ACC112 (cell line): ENCODE results near the gene TTC39A.
A peak's percentile ranks its signal among the peaks of the same experiment; 100 is the strongest.

ENCODE experiments used
- H2AFZ ChIP-seq: fragments of 200-600 bp; sonication (generic); one replicate; pipeline ENCODE4 v1.6.0; 2017; ENCODE audit warnings: antibody characterized with exemption, low read length; ENCODE audit not compliant: unreplicated experiment
- H3K27ac ChIP-seq: fragments of 200-600 bp; sonication (generic); 2 replicates; pipeline ENCODE4 v1.5.1; 2014; ENCODE audit warnings: low read depth, mild to moderate bottlenecking, antibody characterized with exemption, low read length, moderate library complexity
- H3K27me3 ChIP-seq: fragments of 200-600 bp; sonication (generic); 2 replicates; pipeline ENCODE4 v1.6.1; 2014; ENCODE audit warnings: mild to moderate bottlenecking, antibody characterized with exemption, low read length, moderate library complexity, mixed read lengths; ENCODE audit not compliant: insufficient read depth
- H3K36me3 ChIP-seq: fragments of 200-600 bp; sonication (generic); 2 replicates; pipeline ENCODE4 v1.6.1; 2016; ENCODE audit warnings: mild to moderate bottlenecking, antibody characterized with exemption, low read length, moderate library complexity, mixed read lengths; ENCODE audit not compliant: insufficient read depth
- H3K4me1 ChIP-seq: fragments of 200-600 bp; sonication (generic); one replicate; pipeline ENCODE4 v1.6.1; 2016; ENCODE audit warnings: low read length, mixed read lengths; ENCODE audit not compliant: insufficient read depth, unreplicated experiment, control insufficient read depth
- H3K4me3 ChIP-seq: fragments of 200-600 bp; sonication (generic); 2 replicates; pipeline ENCODE4 v1.5.1; 2014; ENCODE audit warnings: mild to moderate bottlenecking, low read depth, low read length
- H3K79me2 ChIP-seq: fragments of 200-600 bp; sonication (generic); one replicate; pipeline ENCODE4 v1.6.0; 2016; ENCODE audit warnings: low read length; ENCODE audit not compliant: control insufficient read depth, unreplicated experiment, insufficient read depth

Gene TTC39A

DNA sequence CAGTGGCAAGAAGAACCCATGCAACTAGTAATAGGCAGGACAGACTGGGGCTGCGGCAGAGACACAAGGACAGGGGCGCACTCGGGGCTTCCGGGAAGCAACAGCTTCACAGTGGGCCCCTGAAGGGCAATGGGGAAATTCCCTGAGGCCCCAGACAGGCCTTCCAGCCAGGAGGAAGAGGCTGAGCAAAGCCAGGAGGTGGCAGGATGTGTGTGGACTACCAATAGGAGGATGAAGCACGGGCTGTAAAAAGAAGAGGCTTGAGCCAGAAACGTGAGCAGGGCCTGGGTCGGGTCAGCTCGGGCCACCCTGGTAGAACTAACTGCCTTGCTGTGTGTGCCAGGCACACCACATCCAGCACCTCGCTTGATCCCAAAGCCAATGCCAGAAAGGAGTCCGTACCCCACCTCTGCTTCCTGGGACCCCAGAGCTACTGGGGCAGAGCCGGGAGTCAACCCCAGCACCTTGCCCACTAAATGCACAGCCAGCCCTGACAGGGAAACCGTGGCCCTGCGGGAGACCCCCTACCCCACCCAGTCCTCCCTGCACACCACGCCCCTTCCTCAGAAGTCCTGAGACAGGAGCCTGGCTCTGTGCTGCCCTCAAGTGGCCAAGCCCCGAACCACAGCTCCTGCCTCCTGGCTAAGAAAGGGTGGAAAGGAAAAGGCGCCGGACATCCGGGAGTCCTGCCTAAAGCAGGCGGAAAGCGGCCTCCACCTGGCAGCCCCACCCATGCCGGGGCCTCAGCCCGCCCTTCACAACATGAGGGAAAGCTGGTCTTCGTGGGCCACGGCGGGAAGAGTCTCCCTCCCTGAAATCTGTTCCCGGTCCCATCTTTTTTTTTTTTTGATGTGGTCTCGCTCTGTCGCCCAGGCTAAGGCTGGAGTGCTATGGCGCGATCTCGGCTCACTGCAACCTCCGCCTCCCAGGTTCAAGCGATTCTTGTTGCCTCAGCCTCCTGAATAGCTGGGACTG, 33.7 kb downstream of the TTC39A start:
- H3K79me2 ChIP-seq = no peaks in the 10 kb centered on the region
- H3K4me3 ChIP-seq = peak overlapping the region; percentile 68
- H3K36me3 ChIP-seq = no peaks in the 10 kb centered on the region
- peak overlapping the region; percentile 77 for H2AFZ ChIP-seq
- H3K4me1 ChIP-seq = no peaks in the 10 kb centered on the region
- H3K27me3 ChIP-seq = no peaks in the 10 kb centered on the region
- no peak overlapping the region for H3K27ac ChIP-seq

DNA sequence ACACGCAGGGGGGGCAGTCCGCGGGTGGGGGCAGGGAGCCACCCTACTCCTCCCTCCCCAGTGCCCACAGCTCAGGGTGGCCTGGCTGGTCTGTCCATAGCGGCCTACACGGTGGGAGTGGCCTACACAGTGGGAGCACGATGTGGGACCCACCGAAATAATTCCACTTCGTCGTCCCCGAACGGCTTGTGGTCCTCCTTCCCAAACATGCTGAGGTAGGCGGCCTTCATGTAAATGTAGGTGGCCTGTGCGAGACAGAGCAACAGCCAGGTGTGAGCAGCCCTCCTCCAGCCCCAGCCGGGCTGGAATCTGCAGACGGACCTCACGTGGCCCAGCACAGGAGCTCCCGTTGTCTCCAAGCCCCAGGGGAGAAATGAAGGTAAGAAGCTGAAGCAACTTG, 34.4 kb downstream of the TTC39A start:
- Histone ChIP-seq H3K27me3 (no peaks in the 10 kb centered on the region), H3K36me3 (no peaks in the 10 kb centered on the region), H3K79me2 (no peaks in the 10 kb centered on the region), H3K27ac (no peak overlapping the region), H2AFZ (no peak overlapping the region), H3K4me3 (no peak overlapping the region), H3K4me1 (no peaks in the 10 kb centered on the region)

DNA sequence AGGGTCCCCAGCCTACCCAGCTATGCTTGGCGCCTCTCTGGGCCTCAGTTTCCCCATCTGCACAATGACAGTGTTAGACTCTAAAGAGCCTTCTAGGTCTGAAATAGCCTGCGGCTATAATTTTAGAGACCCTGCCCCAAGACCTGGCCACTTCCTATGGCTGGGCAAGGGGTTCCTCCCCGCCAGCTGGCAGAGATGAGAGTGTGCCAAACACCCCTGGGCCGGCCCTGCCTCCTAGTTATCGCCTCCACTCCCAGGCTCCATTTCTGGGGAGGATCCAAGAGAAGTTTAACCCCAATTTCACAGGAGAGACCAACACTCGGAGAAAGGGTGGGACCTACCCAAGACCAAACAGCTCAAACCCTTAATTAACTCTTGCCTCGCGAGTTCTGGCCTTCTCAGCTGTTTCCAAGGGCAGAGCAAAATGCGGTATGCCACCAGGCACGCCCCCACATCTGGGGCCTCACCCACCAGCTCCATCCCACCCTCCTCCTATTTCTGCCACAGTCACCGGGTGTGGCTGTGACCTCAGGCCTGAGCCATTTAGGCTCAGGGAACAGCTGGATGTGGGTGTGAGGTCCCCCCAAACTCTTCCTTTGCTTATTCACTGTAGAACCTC, 35.7 kb downstream of the TTC39A start:
- Histone ChIP-seq H3K4me1 (no peaks in the 10 kb centered on the region), H3K4me3 (no peak overlapping the region), H2AFZ (no peak overlapping the region), H3K27me3 (no peaks in the 10 kb centered on the region), H3K79me2 (no peaks in the 10 kb centered on the region), H3K36me3 (no peaks in the 10 kb centered on the region), H3K27ac (no peak overlapping the region)

GRCh38 chr1:51293898-51294515, 36.4 kb downstream of the TTC39A start:
- Histone ChIP-seq H3K27me3 (no peaks in the 10 kb centered on the region), H3K4me3 (no peak overlapping the region), H3K4me1 (no peaks in the 10 kb centered on the region), H3K36me3 (no peaks in the 10 kb centered on the region), H3K79me2 (no peaks in the 10 kb centered on the region), H3K27ac (no peak overlapping the region), H2AFZ (no peak overlapping the region)

GRCh38 chr1:51290489-51290847, 39.9 kb downstream of the TTC39A start:
- no peak overlapping the region for H3K27ac ChIP-seq
- no peak overlapping the region for H2AFZ ChIP-seq
- H3K36me3 ChIP-seq = no peaks in the 10 kb centered on the region
- no peaks in the 10 kb centered on the region for H3K4me1 ChIP-seq
- no peaks in the 10 kb centered on the region for H3K27me3 ChIP-seq
- no peaks in the 10 kb centered on the region for H3K79me2 ChIP-seq
- H3K4me3 ChIP-seq = no peak overlapping the region

- H3K36me3 ChIP-seq = no peaks in the 10 kb centered on the region
- no peak overlapping the region for H3K4me3 ChIP-seq
- no peak overlapping the region for H2AFZ ChIP-seq
- H3K79me2 ChIP-seq = no peaks in the 10 kb centered on the region
- no peak overlapping the region for H3K27ac ChIP-seq
- H3K27me3 ChIP-seq = no peaks in the 10 kb centered on the region
- no peaks in the 10 kb centered on the region for H3K4me1 ChIP-seq
Measured at GRCh38 chr1:51289676-51290488, 40.5 kb downstream of the TTC39A start.

GRCh38 chr1:51288578-51288977, 41.8 kb downstream of the TTC39A start:
- Histone ChIP-seq H2AFZ (no peak overlapping the region), H3K36me3 (no peaks in the 10 kb centered on the region), H3K79me2 (no peaks in the 10 kb centered on the region), H3K27me3 (no peaks in the 10 kb centered on the region), H3K4me1 (peaks cover 8% of the 10 kb centered on the region), H3K27ac (no peak overlapping the region), H3K4me3 (no peak overlapping the region)

DNA sequence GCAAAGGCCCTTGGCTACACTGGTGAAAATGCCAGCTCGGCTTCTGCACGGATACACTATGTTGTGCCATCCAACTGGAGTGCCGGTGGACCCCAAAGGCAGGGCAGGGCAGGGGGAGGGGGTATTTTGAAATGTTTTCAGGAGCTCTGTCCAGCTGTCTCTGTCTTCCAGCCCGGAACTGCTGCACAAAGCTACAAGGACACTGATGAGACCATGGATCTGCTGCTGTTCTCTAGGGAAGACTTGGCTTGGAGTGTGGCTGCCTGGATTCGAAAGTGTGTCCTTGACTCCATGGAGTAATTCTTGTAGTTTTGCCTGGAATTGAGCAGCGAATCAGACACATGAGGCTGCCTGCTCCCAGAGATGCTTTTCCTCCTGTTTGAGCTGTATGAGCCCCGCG, 42.4 kb downstream of the TTC39A start:
- H2AFZ ChIP-seq = no peak overlapping the region
- no peaks in the 10 kb centered on the region for H3K79me2 ChIP-seq
- H3K4me3 ChIP-seq = no peak overlapping the region
- H3K4me1 ChIP-seq = peaks cover 8% of the 10 kb centered on the region
- H3K27me3 ChIP-seq = no peaks in the 10 kb centered on the region
- no peaks in the 10 kb centered on the region for H3K36me3 ChIP-seq
- no peak overlapping the region for H3K27ac ChIP-seq

DNA sequence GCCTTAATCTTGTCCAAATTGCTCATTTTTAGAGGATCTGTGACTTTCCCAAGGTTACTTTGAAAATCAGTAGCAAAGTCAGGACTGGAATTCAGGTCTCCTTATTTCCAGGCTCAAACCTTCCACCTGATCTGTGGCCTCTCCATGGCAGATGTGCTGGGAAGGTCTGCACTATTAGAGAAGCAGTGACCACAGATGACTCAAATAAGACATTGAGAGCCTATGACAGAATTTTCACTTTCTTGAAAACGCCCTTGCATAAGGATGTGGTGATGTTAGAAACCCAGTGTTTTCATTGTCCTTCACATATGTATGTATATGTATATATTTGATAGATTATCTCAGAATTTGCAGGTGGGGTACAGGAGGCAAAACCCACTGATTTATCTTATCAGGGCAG, 45.3 kb downstream of the TTC39A start:
- H3K27ac ChIP-seq = no peak overlapping the region
- H3K27me3 ChIP-seq = no peaks in the 10 kb centered on the region
- H3K79me2 ChIP-seq = no peaks in the 10 kb centered on the region
- H3K4me1 ChIP-seq = peaks cover 8% of the 10 kb centered on the region
- no peak overlapping the region for H3K4me3 ChIP-seq
- H3K36me3 ChIP-seq = no peaks in the 10 kb centered on the region
- no peak overlapping the region for H2AFZ ChIP-seq

DNA sequence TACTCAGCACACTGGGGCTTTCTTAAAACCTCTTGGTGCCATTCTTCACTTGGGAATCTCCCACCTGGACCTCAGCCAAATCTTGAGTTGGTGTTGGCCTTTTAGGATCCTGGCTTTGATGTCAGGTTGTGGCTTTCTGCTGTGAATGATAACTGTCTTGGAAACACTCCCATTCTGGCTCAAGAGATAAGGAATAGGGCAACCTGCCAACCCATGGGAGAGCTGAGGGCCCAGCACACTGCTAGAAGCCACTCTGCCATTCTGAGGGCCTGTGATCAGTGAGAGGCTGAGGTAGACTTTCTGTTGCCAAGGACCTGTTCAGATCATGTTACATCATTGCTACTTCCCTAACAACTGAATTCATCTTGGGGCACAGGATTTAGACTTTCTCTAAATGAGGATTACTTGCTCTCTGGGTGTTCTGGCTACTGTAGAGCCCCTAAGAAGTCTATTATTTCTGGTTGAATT, 45.8 kb downstream of the TTC39A start:
- H3K27ac ChIP-seq = no peak overlapping the region
- H3K27me3 ChIP-seq = no peaks in the 10 kb centered on the region
- no peaks in the 10 kb centered on the region for H3K36me3 ChIP-seq
- no peak overlapping the region for H3K4me3 ChIP-seq
- peaks cover 8% of the 10 kb centered on the region for H3K4me1 ChIP-seq
- no peak overlapping the region for H2AFZ ChIP-seq
- no peaks in the 10 kb centered on the region for H3K79me2 ChIP-seq
